ENCODE measurements around the gene PTPRD.
A peak's percentile ranks its signal among the peaks of the same experiment; 100 is the strongest.
"Not testable (repeated sequence)": the region's sequence is repeated elsewhere in the genome, so short reads cannot be mapped to it uniquely, and the experiment has no call there.

Gene PTPRD

DNA sequence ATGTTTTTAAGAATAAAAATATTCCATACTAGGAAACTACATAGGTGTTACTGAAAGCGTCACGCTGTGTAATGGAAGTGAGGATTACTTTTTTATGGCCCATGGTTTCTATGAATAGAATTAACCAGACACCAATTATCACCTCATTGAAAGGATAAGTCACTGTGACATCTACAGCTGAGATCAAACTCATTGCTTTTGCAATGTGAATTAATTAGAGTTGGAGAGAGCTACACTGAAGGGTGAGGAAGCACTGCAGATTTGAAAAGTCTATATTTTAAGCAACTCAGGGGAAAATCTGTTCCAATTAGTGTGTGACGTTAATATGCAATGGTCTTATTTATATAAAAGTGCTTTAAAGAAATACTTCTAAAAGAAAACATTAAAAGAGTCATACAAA, 1513.2 kb downstream of the PTPRD start:
- no peak for DNase-seq

DNA sequence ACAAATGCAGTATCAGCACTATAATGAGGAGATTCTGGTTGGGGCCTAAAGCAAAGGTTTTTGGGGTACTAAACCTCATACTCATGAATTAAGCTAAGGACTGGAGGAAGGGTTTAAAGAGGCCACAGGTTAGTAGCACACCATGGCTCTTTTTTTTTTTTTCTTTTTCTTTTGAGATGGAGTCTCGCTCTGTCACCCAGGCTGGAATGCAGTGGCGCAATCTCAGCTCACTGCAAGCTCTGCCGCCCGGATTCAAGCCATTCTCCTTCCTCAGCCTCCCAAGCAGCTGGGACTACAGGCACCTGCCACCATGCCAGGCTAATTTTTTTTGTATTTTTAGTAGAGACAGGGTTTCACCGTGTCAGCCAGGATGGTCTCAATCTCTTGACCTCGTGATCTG, 1515.5 kb downstream of the PTPRD start:
- not testable (repeated sequence) for DNase-seq

DNA sequence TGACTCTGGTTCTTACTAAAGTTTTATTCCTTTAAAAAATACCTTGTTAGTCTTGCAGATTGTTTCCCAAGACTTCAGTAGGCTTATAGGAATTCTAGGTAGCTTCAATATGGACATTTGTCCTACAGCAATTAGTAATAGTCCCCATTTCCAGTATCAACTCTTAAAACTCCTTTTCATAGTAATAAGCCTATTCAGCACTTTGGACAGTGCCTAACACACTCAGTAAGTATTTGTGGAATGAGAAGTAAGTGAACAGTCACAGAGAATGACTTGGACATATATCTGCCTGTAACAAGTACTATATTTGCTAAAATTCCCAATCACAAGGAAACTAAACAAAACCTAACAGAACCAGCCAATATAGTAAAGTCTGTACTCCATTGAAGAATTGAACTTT, 1521.4 kb downstream of the PTPRD start:
- DNase-seq: no peak

DNA sequence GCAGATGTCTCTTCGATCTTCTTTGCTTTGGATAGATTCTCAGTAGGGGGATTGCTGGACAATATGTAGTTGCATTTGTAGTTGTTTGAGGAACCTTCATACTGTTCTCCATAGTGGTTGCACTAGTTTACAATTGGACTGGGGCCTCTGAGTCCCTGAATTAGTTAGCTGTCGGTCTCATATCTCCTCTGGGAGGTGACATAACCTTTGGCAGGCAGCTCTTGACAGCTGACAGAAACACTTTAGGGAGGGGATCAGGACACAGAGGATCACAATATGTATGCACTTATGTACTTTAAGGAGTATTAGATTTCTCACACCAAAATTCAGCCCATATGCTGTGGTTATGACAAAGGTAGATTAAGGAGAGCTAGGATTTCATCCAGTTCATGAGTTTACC, 1533.3 kb downstream of the PTPRD start:
- DNase-seq: no peak

DNA sequence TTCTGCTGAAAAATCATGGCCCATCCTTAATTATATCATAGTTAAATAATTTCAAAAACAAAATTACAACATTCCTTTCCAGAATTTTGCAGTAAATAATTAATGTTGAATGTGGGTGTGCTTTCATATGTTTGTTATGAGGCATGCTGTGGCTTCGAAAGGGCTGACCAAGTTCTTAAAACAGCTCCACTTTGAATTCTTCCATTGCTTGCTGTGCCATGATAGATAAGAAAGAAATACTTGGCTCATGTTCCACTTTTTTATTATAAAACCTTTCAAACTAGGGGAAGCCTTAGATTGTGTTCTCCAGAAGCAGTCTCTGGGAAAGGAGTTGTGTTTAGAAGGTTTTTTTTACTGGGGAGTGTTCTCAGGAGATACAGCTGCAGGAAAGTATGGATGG, 1534.5 kb downstream of the PTPRD start:
- DNase-seq: no peak

DNA sequence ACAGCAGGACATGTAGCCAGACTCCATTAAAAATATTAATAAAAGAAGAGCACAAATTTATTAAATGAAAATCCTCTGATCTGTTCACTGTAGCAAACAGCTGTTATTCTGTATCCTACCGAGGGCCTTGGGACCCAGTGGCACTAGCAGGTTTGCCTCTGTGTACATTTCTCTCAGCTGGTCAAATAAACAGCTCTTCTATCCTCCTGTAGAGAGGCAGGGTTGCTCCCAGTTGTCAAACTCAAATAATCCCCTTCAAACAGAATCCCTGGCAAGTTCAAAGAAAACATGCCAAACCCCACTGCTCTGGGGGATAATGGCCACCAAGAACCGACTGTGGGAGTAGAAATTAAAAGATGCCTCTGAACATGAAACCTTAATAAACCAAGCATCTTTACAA, 1551.2 kb downstream of the PTPRD start:
- DNase-seq: no peak

DNA sequence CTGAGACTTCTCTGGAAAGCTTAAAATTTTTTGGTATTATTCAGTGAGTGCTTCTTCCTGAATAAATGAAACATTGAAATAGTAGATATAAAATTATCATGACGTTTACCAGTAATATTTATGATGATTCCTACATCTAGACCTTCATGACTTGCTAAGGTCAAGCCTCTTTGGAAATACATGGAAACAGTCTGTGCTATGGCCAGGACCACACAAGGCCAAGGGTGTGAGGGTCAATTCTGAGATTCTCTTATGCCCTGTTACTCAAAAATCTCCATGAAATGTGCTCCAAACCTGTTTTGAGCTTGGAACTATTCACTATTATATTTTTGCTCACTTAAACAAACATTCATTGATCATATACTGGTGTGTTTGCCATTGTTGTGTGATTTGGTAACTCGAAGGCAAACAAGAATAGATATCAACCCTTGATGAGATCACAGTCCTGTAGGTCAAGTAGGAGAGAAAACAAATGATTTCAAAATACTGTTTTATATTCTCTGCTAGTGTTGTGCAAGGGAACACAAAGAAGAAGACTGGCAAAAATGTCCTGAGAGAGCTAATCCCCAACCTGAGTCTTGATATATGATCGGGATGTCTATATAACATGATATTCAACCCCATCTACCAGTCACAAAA, 1558.3 kb downstream of the PTPRD start:
- no peak for DNase-seq

DNA sequence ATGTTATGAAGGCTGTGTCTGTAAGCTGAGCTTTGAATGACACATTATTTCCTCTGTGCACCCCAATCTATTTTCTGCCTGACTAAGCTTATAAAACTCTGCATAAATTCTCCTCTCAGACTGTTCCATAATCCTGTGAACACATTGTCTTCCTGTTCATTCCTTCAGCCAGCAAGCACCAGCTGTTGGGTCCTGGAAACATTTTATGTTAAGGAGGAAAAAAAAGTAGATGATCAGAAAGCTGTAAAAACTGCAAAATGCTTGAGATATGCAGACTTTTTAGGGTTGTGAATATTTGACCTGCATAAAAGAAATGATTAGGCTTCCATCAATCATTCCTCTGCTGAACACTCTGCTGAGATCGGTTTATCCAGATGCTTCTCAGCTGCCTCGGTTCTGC, 1567.2 kb downstream of the PTPRD start:
- DNase-seq: no peak

DNA sequence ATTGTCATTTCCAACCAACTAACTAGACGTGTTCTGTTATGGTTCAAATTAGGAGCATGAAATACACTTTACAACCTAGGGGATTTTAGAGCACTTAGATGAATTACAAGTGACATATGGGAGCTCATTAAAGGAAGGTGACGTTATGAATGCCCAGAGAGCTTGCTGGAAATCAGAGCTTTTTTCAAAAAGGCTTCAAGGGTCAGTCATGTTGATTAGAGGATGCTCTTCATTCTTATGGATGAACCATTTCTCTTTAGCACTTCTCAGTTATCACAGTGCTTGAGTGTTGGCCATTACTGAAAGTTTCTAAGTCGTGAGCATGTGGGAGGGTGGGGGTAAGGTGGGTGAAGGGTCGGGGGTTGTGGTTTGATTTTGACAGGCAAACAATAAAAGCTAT, 1567.7 kb downstream of the PTPRD start:
- no peak for DNase-seq

DNA sequence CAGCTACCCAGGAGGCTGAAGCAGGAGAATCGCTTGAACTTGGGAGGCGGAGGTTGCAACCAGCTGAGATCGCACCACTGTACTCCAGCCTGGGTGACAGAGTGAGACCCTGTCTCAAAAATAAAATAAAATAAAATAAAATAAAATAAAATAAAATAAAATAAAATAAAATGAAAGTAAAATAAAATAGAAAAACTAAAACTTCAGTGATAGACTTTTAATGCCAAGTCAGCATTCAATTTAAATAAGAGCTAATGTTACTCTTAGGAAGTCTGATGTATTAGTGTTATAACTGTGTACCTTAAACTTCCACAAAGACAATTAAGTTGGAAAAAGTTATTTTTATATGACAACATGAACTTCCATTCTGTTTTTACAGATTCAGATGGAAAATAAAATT, 1569.0 kb downstream of the PTPRD start:
- DNase-seq: not testable (repeated sequence)

DNA sequence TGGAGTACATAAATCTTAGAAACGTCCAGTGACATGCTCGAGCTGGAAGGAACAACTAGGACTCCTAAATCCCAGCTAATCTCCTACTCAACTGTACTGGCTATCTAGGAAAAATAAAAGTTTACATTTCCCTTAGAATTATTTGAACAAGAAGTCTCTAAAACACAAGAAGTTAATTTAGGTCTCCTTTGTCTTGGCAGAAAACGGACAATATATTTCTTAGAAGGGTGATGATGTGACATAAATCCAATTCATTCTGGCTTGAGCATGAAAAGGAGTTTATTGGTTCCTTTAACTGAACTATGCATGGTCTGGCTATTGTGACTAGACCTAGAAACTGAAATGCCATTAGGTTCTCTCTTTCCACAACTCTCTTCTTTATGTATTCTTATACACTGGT, 1571.0 kb downstream of the PTPRD start:
- DNase-seq: no peak

DNA sequence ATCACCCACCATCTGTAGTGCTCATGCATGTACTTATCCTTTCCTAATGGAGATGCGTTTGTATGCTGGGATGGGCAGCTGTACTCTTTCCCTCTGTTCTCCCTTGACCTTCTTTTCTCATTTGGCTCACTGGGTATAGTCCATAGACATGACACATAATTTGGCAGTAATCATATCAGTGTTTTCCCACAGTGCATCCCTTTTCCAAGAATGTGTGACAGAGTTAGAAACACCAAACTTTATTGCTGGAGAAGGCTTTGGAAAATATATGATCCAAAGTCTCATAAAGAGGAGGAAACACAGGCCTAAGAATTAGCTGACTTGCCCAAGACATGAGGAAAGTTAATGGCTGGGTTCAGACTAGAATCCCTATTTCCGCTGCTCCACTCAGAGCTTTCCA, 1579.8 kb downstream of the PTPRD start:
- no peak for DNase-seq

DNA sequence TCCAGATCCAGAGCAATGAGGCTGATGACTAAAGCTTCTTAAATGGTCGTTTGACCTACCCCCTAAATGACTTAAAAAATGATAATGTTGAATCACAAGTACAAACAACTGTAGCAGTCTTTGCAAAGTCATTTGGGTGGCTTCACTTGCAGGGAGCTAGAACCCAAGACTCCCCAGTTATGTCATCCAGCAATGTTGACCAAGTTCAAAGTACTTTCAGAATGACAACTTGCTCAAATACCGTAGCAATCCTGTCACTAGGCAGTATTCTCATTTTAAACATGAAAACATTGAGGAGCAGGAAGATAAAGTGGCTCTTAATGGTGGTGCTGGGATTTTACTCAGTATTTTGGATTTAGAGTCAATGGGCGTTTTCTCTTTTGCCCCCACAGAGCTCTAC, 1596.2 kb downstream of the PTPRD start:
- DNase-seq: no peak

DNA sequence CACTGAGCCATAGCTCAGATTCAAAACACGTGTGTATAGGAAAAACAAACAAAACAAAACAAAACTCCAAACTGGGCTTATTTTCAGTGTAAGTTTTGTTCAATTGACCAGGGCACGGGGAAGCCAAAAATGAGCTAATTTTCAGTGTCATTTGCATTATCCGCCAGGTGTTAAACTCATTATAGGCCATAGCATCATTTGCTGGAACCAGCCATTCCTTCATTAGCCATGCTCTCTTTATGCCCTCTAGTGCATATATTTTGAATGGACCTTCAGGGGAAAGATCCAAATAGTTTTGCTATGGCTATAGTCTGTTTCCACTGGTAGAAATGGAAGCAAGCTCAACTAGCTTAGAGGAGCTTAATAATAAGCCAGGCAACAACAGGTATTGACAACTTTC, 1608.0 kb downstream of the PTPRD start:
- DNase-seq: no peak

DNA sequence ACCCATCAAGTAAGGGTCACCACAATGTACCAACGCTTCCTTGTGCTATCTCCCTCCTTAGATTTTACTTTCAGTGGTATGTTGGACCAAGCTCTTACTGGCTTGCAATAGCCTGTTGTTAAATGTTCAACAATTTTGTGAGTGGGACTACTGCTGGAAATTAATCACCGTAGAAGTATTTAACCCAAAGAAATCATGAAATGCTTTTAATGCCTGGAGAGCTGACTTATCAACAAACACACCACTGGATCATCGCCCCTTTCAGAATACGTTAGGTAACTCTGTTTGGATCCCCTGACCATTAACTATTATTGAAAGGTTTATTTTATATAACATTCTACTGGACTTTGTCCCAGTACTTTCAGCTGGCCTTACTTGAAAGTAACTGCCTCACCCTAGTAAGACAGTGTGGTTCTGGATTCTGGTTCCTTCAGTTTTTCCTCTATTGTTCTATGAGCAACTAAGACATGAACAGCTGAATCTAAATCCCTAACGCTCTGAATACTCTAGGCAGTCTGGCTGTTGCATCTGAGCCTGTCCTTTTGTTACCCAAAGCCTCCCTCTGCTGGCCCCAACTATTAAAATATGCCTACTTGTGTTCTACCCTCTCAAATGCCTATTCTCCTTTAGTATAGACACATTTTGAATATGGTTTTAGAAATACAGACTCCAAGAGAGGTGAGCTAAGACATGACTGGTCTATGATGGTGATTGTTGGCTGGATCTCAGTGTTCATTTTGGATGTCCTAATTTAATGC, 1609.8 kb downstream of the PTPRD start:
- DNase-seq: no peak

DNA sequence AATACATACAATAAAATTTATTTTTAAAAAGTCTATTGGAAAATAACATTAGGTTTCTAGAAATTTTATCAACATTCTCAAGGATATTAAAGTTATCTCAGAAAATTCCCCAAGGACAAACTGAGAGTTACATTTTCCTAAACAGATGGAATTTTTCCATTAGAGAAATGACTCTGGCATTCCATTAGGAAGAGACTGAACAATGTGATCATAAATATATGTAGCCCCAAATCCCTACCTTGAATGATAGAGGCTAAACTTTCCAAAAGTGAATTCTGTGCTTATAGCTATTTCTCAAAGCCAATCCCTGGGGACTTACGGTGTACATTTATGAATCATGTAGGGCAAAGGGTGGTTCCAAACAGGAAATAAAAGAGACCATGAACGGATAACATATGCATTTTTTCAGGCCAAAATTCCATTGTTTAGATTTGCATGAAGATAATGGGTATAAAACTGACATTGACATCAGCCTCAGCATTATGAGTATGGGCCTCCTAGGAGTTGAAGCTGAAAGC, 1632.2 kb downstream of the PTPRD start:
- no peak for DNase-seq

DNA sequence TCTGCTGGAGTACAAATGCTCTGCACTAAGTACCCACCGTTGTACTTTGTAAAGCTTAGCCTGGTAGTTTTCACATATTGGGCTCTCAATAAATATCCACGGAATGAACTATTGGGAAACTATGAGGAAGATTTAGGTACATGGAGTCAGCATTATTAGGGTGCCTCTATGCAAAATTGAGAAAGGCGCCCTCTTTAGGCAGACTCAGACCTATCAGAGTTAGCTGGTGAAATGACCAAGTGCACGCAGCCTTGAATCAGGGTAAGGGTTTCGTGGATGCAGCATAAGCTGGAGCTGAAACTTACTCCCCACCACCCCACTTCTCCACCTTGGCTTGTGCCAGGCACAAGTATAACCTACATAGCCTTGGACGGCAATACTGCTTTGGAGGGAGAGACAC, 1634.5 kb downstream of the PTPRD start:
- no peak for DNase-seq

DNA sequence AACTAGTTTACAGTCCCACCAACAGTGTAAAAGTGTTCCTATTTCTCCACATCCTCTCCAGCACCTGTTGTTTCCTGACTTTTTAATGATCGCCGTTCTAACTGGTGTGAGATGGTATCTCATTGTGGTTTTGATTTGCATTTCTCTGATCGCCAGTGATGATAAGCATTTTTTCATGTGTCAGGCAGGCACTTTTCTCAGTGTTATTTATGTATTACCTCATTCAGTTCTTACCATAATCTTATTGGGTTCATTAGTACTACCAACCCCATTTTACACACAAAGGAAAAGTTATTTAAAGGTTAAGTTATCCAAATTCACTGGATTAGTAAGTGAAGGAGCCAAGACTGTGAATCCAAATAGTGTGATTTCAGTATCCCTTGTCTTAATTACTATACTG, 1644.5 kb downstream of the PTPRD start:
- DNase-seq: not testable (repeated sequence)

DNA sequence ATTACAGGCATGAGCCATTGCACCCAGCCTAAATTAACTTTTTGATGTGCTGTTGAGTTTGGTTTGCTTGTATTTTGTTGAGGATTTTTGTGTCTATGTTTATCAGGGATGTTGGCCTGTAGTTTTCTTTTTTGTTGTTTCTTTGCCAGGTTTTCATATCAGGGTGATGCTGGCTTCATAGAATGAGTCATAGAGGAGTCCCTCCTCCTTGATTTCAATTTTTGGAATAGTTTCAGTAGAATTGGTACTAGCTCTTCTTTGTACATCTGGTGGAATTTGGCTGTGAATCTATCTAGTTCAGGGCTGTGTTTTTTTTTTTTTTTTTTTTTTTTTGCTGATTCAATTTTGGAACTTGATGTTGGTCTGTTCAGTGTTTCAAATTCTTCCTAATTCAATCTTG, 1648.9 kb downstream of the PTPRD start:
- no peak for DNase-seq

DNA sequence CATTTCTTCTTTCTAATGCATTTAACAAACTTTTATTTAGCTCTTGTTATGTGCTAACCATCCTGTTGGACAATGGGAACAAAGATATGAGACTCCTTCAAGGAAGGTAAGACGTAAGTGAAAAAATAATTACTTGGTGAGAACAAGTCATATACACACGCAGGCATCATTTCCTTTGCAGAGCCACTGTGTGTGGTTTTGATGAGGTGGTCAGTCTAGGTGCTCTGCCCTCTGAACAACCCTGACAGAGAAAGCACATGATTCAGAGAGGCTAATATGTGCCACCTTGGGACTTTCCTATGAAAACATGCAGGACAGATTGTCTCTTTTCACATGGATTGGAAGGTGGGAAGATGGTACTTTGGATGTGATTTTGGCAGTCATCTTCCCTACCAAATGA, 1650.7 kb downstream of the PTPRD start:
- no peak for DNase-seq

DNA sequence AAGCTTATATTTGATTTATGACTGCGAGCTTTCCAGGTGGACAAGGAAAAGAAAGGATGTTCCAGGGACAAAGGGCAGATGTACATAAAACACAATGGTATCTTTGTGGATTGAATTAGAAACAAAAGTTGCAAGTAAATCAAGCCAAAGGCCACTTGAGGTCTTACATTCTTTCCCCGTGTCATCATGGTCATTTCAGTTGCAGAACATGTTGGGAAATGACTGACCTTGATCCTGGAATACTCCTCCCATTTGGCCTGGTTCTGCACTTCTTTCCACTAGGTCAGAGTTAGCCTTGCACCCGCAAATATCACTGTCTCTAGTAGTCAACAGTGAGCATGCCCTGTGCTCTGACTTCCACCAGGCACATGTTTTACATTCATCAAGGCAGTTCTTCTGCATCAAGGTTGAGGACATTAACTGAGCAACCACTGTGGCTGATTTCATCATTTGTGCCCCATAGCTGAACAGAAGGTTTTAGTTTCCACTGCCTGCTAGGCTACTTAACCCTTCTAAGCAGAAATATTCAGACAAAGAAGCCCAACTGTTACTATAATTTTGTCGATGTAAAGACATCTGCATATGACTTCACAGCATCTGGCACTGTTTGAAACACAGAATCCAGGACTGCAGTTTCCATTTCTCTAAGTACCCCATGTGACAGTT, 1651.5 kb downstream of the PTPRD start:
- DNase-seq: peak; percentile 6

DNA sequence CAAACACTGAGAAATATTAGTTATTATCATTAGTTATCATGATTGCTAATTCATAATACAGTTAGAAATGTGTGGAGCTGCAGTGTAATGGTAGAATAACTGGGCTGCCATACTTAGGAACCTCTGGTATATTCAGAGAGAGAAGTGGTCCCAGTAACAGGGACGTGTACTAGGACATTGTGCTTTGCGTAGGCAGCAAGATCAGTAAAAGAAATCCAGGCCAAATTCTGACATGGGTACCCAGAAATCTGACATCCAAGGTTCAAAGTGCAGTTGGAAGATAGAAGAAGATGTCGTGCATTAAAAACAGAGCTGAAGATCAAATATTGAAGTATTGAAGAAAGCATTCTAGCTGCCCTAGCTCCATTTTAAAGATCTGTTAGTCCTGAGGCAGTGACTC, 1652.5 kb downstream of the PTPRD start:
- DNase-seq: no peak

DNA sequence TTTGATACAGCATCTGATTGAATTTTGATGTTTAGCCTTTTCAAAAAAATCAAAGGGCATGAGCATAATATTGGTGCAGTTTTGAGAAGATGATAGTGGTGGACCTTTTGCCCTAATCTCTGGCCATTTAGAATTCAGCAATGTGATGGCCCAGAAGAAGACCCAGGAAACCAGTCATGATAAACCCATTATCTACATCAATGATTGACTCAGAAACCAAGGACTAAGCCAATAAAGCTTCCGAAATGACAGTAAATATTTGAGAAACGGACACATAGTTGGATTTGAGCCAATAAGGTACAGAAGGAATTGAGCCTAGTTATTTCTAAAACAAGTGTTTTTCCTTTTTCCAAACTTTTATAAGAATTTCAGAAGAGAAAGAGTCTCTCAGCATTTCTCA, 1654.4 kb downstream of the PTPRD start:
- no peak for DNase-seq

DNA sequence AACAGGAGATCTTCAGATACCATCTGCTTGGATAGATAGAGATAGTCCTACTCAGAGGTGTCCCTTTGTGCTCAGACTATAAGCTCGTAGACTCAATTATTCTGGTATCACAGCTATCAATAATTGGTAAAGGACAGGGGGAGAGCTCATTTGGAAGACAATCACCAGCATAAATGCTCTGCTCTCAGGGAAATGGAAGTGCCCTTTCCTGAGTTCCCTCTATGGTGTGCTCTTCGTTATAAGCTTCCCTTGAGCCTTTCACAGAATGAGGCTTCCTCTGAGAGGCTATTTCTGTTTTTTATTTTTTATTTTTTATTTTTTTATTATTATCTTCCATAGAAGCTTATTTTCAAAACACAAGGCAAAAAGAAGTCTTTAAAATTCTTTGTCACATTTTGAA, 1657.5 kb downstream of the PTPRD start:
- DNase-seq: no peak
